OCI-LY1 (cell line): Measurements from ENCODE around the gene REEP6.

Experiments
- CTCF ChIP-seq: fragments of 200-600 bp; sonication (generic), shearing (Covaris generic); IDR thresholded peaks from 2 replicates; pipeline ENCODE4 v1.5.1; 2017; ENCODE audit warnings: mild to moderate bottlenecking, antibody characterized with exemption, low read length, moderate library complexity, mixed read lengths
- EZH2 ChIP-seq: fragments of 200-600 bp; sonication (generic), shearing (Covaris generic); IDR thresholded peaks from 2 replicates; pipeline ENCODE4 v1.8.0; 2017; ENCODE audit warnings: borderline replicate concordance, mixed run types, mild to moderate bottlenecking, antibody characterized with exemption, low read length, moderate library complexity, mixed read lengths

GRCh38 chr19:1514986-1515721 lies 24.2 kb downstream of the REEP6 start:
- TF ChIP-seq CTCF: no peak
- no peak for TF ChIP-seq EZH2
